Measurements from ENCODE around the gene ZSCAN5A. TPM values are rescaled to one million over a fixed set of nuclear protein-coding genes. Genes with fewer than 3 reads are reported as not detected.
"Not testable (repeated sequence)": the region's sequence is repeated elsewhere in the genome, so short reads cannot be mapped to it uniquely, and the experiment has no call there.

ZSCAN5A gene
- total RNA-seq, 4 donors from 2014 or later = 1.00 to 26.1 (median 3.6) TPM

DNA sequence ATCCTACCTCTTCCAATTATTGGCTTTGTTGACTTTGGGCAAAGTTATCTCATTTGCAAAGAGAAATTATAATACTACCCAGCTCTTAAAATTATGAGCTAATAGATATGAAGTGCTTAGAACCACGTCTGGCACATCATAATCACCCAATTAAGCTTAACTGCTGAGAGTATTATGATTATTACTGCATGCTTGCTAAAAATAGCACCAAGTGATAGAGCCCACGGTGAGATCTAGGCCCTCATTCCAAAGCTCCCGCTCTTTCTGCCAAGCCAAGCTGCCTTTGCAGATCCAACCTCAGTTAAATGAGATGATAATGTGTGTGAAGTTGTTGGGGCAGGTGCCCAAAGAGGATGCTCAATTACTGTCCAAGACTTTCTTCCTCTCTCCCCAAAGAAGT, 48.6 kb downstream of the ZSCAN5A start:
- DNase-seq (no peak), ATAC-seq (no peak)
- Histone ChIP-seq H3K4me3 (no peak overlapping the region), H3K27me3 (no peaks in the 10 kb centered on the region), H3K36me3 (no peaks in the 10 kb centered on the region), H3K4me1 (no peaks in the 10 kb centered on the region), H3K9me3 (no peaks in the 10 kb centered on the region), H3K27ac (no peak overlapping the region)
- no peak for TF ChIP-seq POLR2A (IDR thresholded peaks at IDR 0.05)
- TF ChIP-seq, protein P1, sequence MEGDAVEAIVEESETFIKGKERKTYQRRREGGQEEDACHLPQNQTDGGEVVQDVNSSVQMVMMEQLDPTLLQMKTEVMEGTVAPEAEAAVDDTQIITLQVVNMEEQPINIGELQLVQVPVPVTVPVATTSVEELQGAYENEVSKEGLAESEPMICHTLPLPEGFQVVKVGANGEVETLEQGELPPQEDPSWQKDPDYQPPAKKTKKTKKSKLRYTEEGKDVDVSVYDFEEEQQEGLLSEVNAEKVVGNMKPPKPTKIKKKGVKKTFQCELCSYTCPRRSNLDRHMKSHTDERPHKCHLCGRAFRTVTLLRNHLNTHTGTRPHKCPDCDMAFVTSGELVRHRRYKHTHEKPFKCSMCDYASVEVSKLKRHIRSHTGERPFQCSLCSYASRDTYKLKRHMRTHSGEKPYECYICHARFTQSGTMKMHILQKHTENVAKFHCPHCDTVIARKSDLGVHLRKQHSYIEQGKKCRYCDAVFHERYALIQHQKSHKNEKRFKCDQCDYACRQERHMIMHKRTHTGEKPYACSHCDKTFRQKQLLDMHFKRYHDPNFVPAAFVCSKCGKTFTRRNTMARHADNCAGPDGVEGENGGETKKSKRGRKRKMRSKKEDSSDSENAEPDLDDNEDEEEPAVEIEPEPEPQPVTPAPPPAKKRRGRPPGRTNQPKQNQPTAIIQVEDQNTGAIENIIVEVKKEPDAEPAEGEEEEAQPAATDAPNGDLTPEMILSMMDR (IDR thresholded peaks at IDR 0.05 in 4 of 5, conservative IDR thresholded peaks at IDR 0.05 in 1 of 5) = no peak
- intact Hi-C loops (cut with DNase I; ENCODE audit: low total_unique reads) = no loop called here
- in situ Hi-C loops (cut with MboI; ENCODE audit: low sequenced_read_pairs in 4 of 4) = no loop called here

DNA sequence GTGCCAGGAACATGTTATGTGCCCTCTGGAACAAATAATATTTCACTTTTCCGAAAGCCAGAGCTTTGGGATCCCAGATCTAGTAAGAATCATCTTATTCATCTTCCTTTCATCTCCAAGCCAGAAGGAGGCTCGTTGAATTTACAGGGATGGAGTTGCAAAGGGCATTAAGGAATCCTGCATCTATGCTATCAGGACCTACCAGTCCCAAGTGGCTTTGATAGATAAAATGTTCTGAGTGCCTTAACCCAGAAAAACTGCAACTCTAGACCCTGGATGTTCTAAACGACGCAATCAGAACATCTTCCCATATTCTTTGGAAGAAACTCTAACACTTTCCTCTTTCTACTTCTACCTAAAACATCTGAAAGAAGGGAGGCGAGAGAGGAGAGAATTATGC, 51.3 kb downstream of the ZSCAN5A start:
- ATAC-seq = no peak
- Histone ChIP-seq H3K9me3 (no peaks in the 10 kb centered on the region), H3K36me3 (no peaks in the 10 kb centered on the region), H3K27me3 (no peaks in the 10 kb centered on the region), H3K4me1 (no peaks in the 10 kb centered on the region), H3K27ac (no peak overlapping the region), H3K4me3 (no peak overlapping the region)
- TF ChIP-seq, protein P1 (IDR thresholded peaks at IDR 0.05 in 4 of 5, conservative IDR thresholded peaks at IDR 0.05 in 1 of 5) = no peak
- no peak for TF ChIP-seq POLR2A (IDR thresholded peaks at IDR 0.05)
- in situ Hi-C loops (cut with MboI; ENCODE audit: low sequenced_read_pairs in 4 of 4) (no loop called here), intact Hi-C loops (cut with DNase I; ENCODE audit: low total_unique reads) (no loop called here)
- DNase-seq = no peak

DNA sequence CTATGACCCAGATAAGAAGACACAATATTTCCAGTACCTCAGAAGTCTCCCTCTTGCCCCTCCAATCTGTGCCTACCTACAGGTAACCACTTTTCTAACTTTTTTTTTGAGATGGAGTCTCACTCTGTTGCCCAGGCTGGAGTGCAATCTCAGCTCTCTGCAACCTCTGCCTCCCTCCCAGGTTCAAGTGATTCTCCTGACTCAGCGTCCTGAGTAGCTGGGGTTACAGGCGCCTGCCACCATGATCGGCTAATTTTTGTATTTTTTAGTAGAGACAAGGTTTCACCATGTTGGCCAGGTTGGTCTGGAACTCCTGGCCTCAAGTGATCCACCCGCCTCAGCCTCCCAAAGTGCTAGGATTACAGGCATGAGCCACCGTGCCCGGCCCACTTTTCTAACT, 52.7 kb downstream of the ZSCAN5A start:
- ATAC-seq; in situ Hi-C loops (cut with MboI; ENCODE audit: low sequenced_read_pairs in 4 of 4); DNase-seq; H3K4me3 ChIP-seq; H3K4me1 ChIP-seq; H3K27me3 ChIP-seq; H3K27ac ChIP-seq; H3K36me3 ChIP-seq; H3K9me3 ChIP-seq; intact Hi-C loops (cut with DNase I; ENCODE audit: low total_unique reads): not testable (repeated sequence)

DNA sequence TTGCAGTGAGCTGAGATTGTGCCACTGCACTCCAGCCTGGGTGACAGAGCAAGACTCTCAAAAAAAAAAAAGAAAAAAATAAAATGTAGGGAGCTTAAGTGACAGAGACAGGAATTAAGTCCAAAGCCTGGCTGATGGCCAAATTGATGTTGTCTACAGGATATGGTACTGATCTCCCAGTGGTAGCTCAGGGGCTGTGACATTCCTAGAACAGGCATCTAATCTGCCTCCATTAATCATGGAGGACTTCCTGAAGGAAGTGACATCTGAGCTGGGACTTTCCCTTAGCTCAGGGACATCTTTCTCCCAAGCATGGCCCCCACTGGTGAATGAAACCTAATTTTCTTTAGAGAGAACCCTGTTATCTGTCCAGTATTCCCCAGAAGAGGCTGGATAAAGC, 53.5 kb downstream of the ZSCAN5A start:
- in situ Hi-C loops (cut with MboI; ENCODE audit: low sequenced_read_pairs in 4 of 4) (no loop called here), intact Hi-C loops (cut with DNase I; ENCODE audit: low total_unique reads) (no loop called here)
- Histone ChIP-seq H3K27me3 (no peaks in the 10 kb centered on the region), H3K27ac (no peak overlapping the region), H3K9me3 (no peaks in the 10 kb centered on the region), H3K36me3 (no peaks in the 10 kb centered on the region), H3K4me1 (no peaks in the 10 kb centered on the region), H3K4me3 (no peak overlapping the region)
- DNase-seq = no peak
- ATAC-seq = no peak
- TF ChIP-seq POLR2A (IDR thresholded peaks at IDR 0.05) = no peak
- TF ChIP-seq, protein P1 (IDR thresholded peaks at IDR 0.05 in 4 of 5, conservative IDR thresholded peaks at IDR 0.05 in 1 of 5) = no peak

DNA sequence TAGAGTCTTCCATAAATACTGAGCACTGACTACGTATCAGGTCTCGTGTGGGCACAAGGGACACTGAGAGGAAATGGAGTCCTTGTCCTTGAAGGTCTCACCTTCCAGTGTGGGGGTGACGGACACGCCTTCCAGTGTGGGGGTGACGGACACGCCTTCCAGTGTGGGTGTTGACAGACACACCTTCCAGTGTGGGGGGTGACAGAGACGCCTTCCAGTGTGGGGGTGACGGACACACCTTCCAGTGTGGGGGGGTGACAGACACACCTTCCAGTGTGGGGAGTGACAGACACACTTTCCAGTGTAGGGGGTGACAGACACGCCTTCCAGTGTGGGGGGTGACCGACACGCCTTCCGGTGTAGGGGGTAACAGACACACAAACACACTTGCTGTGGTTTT, 56.4 kb downstream of the ZSCAN5A start:
- TF ChIP-seq, protein P1 (IDR thresholded peaks at IDR 0.05 in 4 of 5, conservative IDR thresholded peaks at IDR 0.05 in 1 of 5) = no peak
- TF ChIP-seq POLR2A (IDR thresholded peaks at IDR 0.05) = no peak
- H3K36me3 ChIP-seq = no peaks in the 10 kb centered on the region
- ATAC-seq (no peak), DNase-seq (no peak)
- no peak overlapping the region for H3K4me3 ChIP-seq
- H3K27me3 ChIP-seq = no peaks in the 10 kb centered on the region
- in situ Hi-C loops (cut with MboI; ENCODE audit: low sequenced_read_pairs in 4 of 4) (no loop called here), intact Hi-C loops (cut with DNase I; ENCODE audit: low total_unique reads) (no loop called here)
- H3K9me3 ChIP-seq = no peaks in the 10 kb centered on the region
- H3K4me1 ChIP-seq = no peaks in the 10 kb centered on the region
- H3K27ac ChIP-seq = no peak overlapping the region
